ENCODE data around the gene HDAC4.

- TF ChIP-seq POLR2A (IDR thresholded peaks at IDR 0.05) = no peak
- TF ChIP-seq, protein P1, sequence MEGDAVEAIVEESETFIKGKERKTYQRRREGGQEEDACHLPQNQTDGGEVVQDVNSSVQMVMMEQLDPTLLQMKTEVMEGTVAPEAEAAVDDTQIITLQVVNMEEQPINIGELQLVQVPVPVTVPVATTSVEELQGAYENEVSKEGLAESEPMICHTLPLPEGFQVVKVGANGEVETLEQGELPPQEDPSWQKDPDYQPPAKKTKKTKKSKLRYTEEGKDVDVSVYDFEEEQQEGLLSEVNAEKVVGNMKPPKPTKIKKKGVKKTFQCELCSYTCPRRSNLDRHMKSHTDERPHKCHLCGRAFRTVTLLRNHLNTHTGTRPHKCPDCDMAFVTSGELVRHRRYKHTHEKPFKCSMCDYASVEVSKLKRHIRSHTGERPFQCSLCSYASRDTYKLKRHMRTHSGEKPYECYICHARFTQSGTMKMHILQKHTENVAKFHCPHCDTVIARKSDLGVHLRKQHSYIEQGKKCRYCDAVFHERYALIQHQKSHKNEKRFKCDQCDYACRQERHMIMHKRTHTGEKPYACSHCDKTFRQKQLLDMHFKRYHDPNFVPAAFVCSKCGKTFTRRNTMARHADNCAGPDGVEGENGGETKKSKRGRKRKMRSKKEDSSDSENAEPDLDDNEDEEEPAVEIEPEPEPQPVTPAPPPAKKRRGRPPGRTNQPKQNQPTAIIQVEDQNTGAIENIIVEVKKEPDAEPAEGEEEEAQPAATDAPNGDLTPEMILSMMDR (IDR thresholded peaks at IDR 0.05) = no peak
Observed at GRCh38 chr2:239135531-239135930, 265.3 kb downstream of the HDAC4 start.

All from tibial nerve (tissue), 3 donors.